SU-DHL-6 (cell line): Measurements from ENCODE around the gene TRMT5.

ENCODE experiments used
- H2AFZ ChIP-seq: fragments of 200-600 bp; sonication (generic); 2 replicates; pipeline ENCODE4 v1.6.1; 2014; ENCODE audit warnings: low read depth, mild to moderate bottlenecking, moderate library complexity, mixed read lengths, antibody characterized with exemption, low read length; ENCODE audit not compliant: severe bottlenecking
- H3F3A ChIP-seq: fragments of 200-600 bp; shearing (Covaris generic); 2 replicates; pipeline ENCODE4 v1.6.0; 2016; ENCODE audit warnings: antibody characterized with exemption, mild to moderate bottlenecking; ENCODE audit not compliant: insufficient read depth
- H3K27ac ChIP-seq: fragments of 200-600 bp; sonication (generic); 2 replicates; pipeline ENCODE4 v1.5.1; 2016; ENCODE audit warnings: low read depth, mild to moderate bottlenecking, low read length, moderate library complexity, mixed read lengths
- H3K27me3 ChIP-seq: fragments of 200-600 bp; sonication (generic), shearing (Covaris generic); 2 replicates; pipeline ENCODE4 v1.6.0; 2014; ENCODE audit warnings: mild to moderate bottlenecking, low read length
- H3K36me3 ChIP-seq: fragments of 200-600 bp; sonication (generic); 2 replicates; pipeline ENCODE4 v1.6.1; 2014; ENCODE audit warnings: mild to moderate bottlenecking, low read length, mixed read lengths
- H3K4me2 ChIP-seq: fragments of 300-600, 200-600 bp; shearing (Covaris generic), sonication (generic); 2 replicates; pipeline ENCODE4 v1.6.0; 2014; ENCODE audit warnings: low read length, low read depth, mild to moderate bottlenecking; ENCODE audit not compliant: poor library complexity, severe bottlenecking
- H3K4me3 ChIP-seq: fragments of 200-600 bp; sonication (generic); 2 replicates; pipeline ENCODE4 v1.5.1; 2014; ENCODE audit warnings: antibody characterized with exemption, low read length, mild to moderate bottlenecking, mixed read lengths; ENCODE audit not compliant: insufficient read depth, poor library complexity, severe bottlenecking
- H3K79me2 ChIP-seq: fragments of 200-600 bp; sonication (generic); 2 replicates; pipeline ENCODE4 v1.6.1; 2014; ENCODE audit warnings: mild to moderate bottlenecking, low read length, moderate library complexity; ENCODE audit not compliant: insufficient read depth
- H3K9ac ChIP-seq: fragments of 200-600 bp; sonication (generic); 2 replicates; pipeline ENCODE4 v1.7.0; 2014; ENCODE audit warnings: mild to moderate bottlenecking, low read length
- H3K9me2 ChIP-seq: fragments of 200-600 bp; sonication (generic); replicated peaks from 2 replicates; pipeline ENCODE4 v1.6.1; 2014; ENCODE audit warnings: low read length; ENCODE audit not compliant: insufficient read depth
- H3K9me3 ChIP-seq: fragments of 200-600 bp; sonication (generic); 2 replicates; pipeline ENCODE4 v1.6.1; 2014; ENCODE audit warnings: low read length, mixed read lengths; ENCODE audit not compliant: insufficient read depth
- H4K20me1 ChIP-seq: fragments of 200-600 bp; sonication (generic); 2 replicates; pipeline ENCODE4 v1.6.1; 2014; ENCODE audit warnings: low read depth, mild to moderate bottlenecking, antibody characterized with exemption, low read length, moderate library complexity, mixed read lengths
- CTCF ChIP-seq: fragments of 200-600 bp; sonication (generic); IDR thresholded peaks from one replicate; pipeline ENCODE4 v1.5.1; 2017; ENCODE audit warnings: antibody characterized with exemption, mild to moderate bottlenecking, low read length, moderate library complexity; ENCODE audit not compliant: insufficient read depth, poor library complexity, severe bottlenecking
- EZH2phosphoT487 ChIP-seq: fragments of 200-600 bp; sonication (generic), shearing (Covaris generic); conservative IDR thresholded peaks from 2 replicates; pipeline ENCODE4 v1.6.1; 2018; ENCODE audit warnings: mild to moderate bottlenecking, antibody characterized with exemption, low read length, moderate library complexity, mixed read lengths

TRMT5 gene

GRCh38 chr14:60926002-60926401, 54.9 kb downstream of the TRMT5 start:
- no peaks in the 10 kb centered on the region for H3K9me2 ChIP-seq
- H3K36me3 ChIP-seq: no peaks in the 10 kb centered on the region
- no peaks in the 10 kb centered on the region for H3K9me3 ChIP-seq
- no peaks in the 10 kb centered on the region for H3F3A ChIP-seq
- no peak for TF ChIP-seq EZH2phosphoT487
- no peak for TF ChIP-seq CTCF
- H3K27ac ChIP-seq: 0 out of 2 replicates have a peak overlapping the region, but pooled peaks have one; percentile 16
- H3K9ac ChIP-seq: no peak overlapping the region
- no peaks in the 10 kb centered on the region for H3K27me3 ChIP-seq
- 0 out of 2 replicates have a peak, but pooled peaks cover 8% of the 10 kb centered on the region for H4K20me1 ChIP-seq
- H3K4me3 ChIP-seq: no peak overlapping the region
- H3K4me2 ChIP-seq: peak overlapping the region; percentile 11
- H3K79me2 ChIP-seq: no peaks in the 10 kb centered on the region
- H2AFZ ChIP-seq: no peak overlapping the region

GRCh38 chr14:60925286-60925685, 55.6 kb downstream of the TRMT5 start:
- Histone ChIP-seq H3K9me3 (no peaks in the 10 kb centered on the region), H3K36me3 (no peaks in the 10 kb centered on the region), H4K20me1 (0 out of 2 replicates have a peak, but pooled peaks cover 8% of the 10 kb centered on the region), H3F3A (no peaks in the 10 kb centered on the region), H3K9ac (no peak overlapping the region), H3K4me2 (no peak overlapping the region), H3K27ac (no peak overlapping the region), H3K79me2 (no peaks in the 10 kb centered on the region), H3K27me3 (no peaks in the 10 kb centered on the region), H2AFZ (no peak overlapping the region), H3K9me2 (no peaks in the 10 kb centered on the region), H3K4me3 (no peak overlapping the region)
- no peak for TF ChIP-seq CTCF
- no peak for TF ChIP-seq EZH2phosphoT487

- no peak overlapping the region for H3K27ac ChIP-seq
- no peak overlapping the region for H3K4me2 ChIP-seq
- H3K9me3 ChIP-seq: no peaks in the 10 kb centered on the region
- TF ChIP-seq EZH2phosphoT487: no peak
- TF ChIP-seq CTCF: no peak
- no peaks in the 10 kb centered on the region for H3K27me3 ChIP-seq
- H3K4me3 ChIP-seq: no peak overlapping the region
- no peak overlapping the region for H3K9ac ChIP-seq
- no peaks in the 10 kb centered on the region for H3K79me2 ChIP-seq
- no peaks in the 10 kb centered on the region for H3F3A ChIP-seq
- H3K9me2 ChIP-seq: no peaks in the 10 kb centered on the region
- no peak overlapping the region for H2AFZ ChIP-seq
- H3K36me3 ChIP-seq: no peaks in the 10 kb centered on the region
- 0 out of 2 replicates have a peak, but pooled peaks cover 5% of the 10 kb centered on the region for H4K20me1 ChIP-seq
Observed at GRCh38 chr14:60922050-60922449, 58.8 kb downstream of the TRMT5 start.
